Stimulated activated CD4-positive, alpha-beta T cell treated with anti-CD3 and anti-CD28 coated beads, Interleukin-4, amount 100 ng/mL, for 48 hours (primary cell): ENCODE data around the gene CHAC1.
"Not testable (repeated sequence)": the region's sequence is repeated elsewhere in the genome, so short reads cannot be mapped to it uniquely, and the experiment has no call there.

Experiments
- DNase-seq, 2 donors: peaks; one replicate each; pipeline ENCODE4 v3.0.0-alpha.2; 2020; ENCODE audit warnings: low read depth in 2 of 2

CHAC1 gene

GRCh38 chr15:40957041-40957555 lies 3.8 kb downstream of the CHAC1 start:
- DNase-seq = no peak

GRCh38 chr15:40957581-40958051 lies 4.3 kb downstream of the CHAC1 start:
- no peak for DNase-seq

- DNase-seq = no peak
Observed at GRCh38 chr15:40958146-40958545, 4.9 kb downstream of the CHAC1 start.

- no peak for DNase-seq
Observed at GRCh38 chr15:40958723-40959122, 5.5 kb downstream of the CHAC1 start.

GRCh38 chr15:40959331-40960141 lies 6.3 kb downstream of the CHAC1 start:
- no peak for DNase-seq

GRCh38 chr15:40960151-40960885 lies 7.0 kb downstream of the CHAC1 start:
- DNase-seq = no peak

GRCh38 chr15:40960925-40961324 lies 7.7 kb downstream of the CHAC1 start:
- no peak for DNase-seq

GRCh38 chr15:40961740-40962139 lies 8.5 kb downstream of the CHAC1 start:
- DNase-seq = not testable (repeated sequence)

- not testable (repeated sequence) for DNase-seq
Observed at GRCh38 chr15:40962317-40962716, 9.0 kb downstream of the CHAC1 start.

- DNase-seq = no peak
Observed at GRCh38 chr15:40963201-40963600, 9.9 kb downstream of the CHAC1 start.

- DNase-seq = no peak
Observed at GRCh38 chr15:40964006-40964405, 10.7 kb downstream of the CHAC1 start.

GRCh38 chr15:40964634-40965033 lies 11.4 kb downstream of the CHAC1 start:
- DNase-seq = no peak

GRCh38 chr15:40968290-40969085 lies 15.2 kb downstream of the CHAC1 start:
- no peak for DNase-seq

- no peak for DNase-seq
Observed at GRCh38 chr15:40969363-40969762, 16.1 kb downstream of the CHAC1 start.

- no peak for DNase-seq
Observed at GRCh38 chr15:40974879-40975278, 21.6 kb downstream of the CHAC1 start.

- no peak for DNase-seq
Observed at GRCh38 chr15:40976819-40977218, 23.5 kb downstream of the CHAC1 start.

- no peak for DNase-seq
Observed at GRCh38 chr15:40978141-40978540, 24.9 kb downstream of the CHAC1 start.

- DNase-seq = no peak
Observed at GRCh38 chr15:40978562-40978961, 25.3 kb downstream of the CHAC1 start.

- DNase-seq = no peak
Observed at GRCh38 chr15:40981186-40981585, 27.9 kb downstream of the CHAC1 start.

- DNase-seq = no peak
Observed at GRCh38 chr15:40982855-40983254, 29.6 kb downstream of the CHAC1 start.

- no peak for DNase-seq
Observed at GRCh38 chr15:40984406-40984805, 31.1 kb downstream of the CHAC1 start.

- no peak for DNase-seq
Observed at GRCh38 chr15:40984964-40985363, 31.7 kb downstream of the CHAC1 start.
